HK-2 (cell line): Measurements from ENCODE around the gene TRAPPC3.
"Not testable (repeated sequence)": the region's sequence is repeated elsewhere in the genome, so short reads cannot be mapped to it uniquely, and the experiment has no call there.

Experiments
- DNase-seq: peaks from one replicate; pipeline ENCODE4 v3.0.0-alpha.2; 2018; ENCODE audit not compliant: unreplicated experiment

Gene TRAPPC3

DNA sequence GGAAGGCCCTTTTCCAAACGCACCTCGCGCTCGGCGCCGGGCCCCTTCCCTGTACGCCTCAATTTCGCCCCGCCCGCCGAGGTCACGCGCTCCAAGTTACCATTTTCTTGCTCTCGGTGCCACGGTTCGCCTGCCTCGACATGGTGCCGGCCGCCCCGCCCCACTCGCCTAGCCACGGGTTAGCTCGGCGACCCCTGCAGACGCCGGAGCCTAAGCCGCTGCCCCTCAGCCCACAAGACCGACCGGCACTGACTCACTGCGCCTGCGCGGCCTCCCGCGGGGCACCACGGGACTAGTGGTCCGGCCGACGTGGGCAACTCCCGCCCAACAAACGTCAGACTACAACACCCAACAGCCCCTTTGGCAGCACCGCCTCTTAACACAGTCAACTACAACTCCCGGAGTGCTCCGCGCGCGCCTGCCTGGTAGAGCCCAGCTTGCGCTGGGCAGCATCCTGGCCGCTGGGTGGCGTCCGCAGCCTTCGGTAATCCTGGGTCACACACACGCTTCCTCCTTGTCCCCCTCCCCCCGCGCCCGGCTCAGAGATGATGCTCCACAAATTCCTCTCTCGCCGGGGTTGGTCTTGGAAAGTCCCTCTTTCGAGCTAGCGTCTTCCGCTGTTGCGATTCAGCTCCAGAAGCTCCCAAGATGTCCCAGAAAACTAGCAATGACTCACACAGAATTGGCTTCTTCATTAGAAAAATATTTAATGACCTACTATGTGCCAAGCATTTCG lies at the start of gene TRAPPC3:
TRAPPC3 (minus strand) TSS at position 250 of the 736 bp plus-strand sequence; CDS start at position 142, 108 bp downstream.
- peak; percentile 100 for DNase-seq

GRCh38 chr1:36198641-36199040 lies 49.4 kb upstream of the TRAPPC3 start:
- no peak for DNase-seq

DNA sequence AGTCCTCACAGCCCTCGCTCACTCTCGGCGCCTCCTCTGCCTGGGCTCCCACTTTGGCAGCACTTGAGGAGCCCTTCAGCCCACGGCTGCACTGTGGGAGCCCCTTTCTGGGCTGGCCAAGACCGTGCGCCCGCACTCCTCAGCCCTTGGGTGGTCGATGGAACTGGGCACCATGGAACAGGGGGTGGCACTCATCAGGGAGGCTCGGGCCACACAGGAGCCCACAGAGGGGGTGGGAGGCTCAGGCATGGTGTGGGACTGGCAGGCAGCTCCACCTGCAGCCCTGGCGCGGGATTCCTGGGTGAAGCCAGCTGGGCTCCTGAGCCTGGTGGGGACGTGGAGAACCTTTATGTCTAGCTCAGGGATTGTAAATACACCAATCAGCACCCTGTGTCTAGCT lies 47.5 kb upstream of the TRAPPC3 start:
- DNase-seq, result not testable (repeated sequence)

- DNase-seq, result peak; percentile 90
These were observed 38.7 kb upstream of the TRAPPC3 start for GRCh38 chr1:36187800-36188593.

- DNase-seq, result no peak
These were observed 34.1 kb upstream of the TRAPPC3 start for GRCh38 chr1:36183309-36183856.

- no peak for DNase-seq
These were observed 33.4 kb upstream of the TRAPPC3 start for GRCh38 chr1:36182734-36183133.

- DNase-seq, result no peak
These were observed 29.9 kb upstream of the TRAPPC3 start for GRCh38 chr1:36179220-36179600.

DNA sequence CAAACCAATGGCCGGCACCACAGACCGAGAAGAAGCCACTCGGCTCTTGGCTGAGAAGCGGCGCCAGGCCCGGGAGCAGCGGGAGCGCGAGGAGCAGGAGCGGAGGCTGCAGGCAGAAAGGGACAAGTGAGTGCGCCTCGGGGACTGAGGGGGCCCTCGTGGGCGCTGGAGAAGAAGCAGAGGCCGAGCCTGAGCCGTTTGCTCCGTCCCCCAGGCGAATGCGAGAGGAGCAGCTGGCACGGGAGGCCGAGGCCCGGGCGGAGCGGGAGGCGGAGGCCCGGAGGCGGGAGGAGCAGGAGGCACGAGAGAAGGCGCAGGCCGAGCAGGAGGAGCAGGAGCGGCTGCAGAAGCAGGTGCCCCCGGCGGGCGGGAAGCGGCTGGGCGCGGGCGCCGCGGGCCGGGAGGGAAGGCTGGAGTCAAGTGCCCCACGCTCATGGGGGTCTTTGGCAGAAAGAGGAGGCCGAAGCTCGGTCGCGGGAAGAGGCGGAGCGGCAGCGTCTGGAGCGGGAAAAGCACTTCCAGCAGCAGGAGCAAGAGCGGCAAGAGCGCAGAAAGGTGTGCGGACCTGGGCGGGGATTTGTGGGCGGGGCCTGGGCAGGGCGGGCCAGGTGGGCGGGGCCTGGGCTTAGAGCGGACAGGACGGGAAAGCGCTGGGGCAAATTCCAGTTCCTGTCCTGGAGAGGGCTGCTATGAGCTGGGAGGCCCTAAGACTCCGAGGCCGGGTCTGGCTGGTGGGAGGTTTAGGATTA lies 29.4 kb upstream of the TRAPPC3 start:
- no peak for DNase-seq

- no peak for DNase-seq
These were observed 28.5 kb upstream of the TRAPPC3 start for GRCh38 chr1:36177589-36178431.

- no peak for DNase-seq
These were observed 27.0 kb upstream of the TRAPPC3 start for GRCh38 chr1:36176106-36176949.

DNA sequence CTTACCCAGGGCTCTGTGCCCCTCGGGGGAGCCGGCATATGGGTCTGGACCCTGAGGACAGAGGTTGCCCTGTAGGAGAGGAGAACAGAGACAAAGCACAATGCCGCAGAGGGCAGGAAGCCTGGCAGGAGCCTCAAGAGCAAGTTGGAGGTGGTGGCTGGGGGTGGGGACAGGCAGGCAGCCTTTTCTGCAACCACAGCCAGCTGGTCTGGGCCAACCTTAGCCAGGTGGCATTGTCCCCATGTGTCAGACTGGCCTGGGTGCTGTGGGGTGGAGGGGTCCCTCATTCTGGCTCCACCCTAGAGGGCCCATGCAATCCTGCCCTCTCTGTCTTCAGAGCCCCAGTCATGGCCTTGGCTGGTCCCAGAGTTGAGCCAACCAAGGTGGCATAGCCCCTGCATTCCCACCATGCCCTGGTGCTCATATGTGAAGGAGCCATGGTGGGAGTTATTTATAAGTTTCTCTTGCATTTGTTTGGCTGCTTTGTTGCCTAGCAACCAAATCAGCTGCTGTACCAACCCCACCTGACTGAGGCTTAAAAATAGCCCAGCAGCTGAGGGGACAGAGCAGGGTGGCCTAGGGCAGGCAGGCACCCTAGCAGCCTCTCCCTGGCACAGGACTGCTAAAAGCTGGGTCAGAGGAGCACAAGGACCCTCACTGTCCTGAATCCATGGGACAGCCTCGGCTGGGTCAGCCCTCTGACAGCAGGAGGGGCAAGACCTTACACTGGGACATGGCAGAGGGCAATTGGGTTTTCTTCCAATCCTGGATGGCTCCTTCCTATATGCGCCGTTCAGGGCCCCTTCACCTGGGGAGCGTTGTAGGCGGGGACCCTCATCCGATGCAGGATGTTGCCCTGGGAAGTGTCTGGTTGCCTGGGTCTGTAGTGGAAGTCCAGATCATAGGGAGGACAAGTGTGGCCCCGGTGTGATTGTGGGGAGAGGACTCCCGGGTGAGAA lies 26.1 kb upstream of the TRAPPC3 start:
- no peak for DNase-seq

GRCh38 chr1:36174713-36175112 lies 25.4 kb upstream of the TRAPPC3 start:
- no peak for DNase-seq

DNA sequence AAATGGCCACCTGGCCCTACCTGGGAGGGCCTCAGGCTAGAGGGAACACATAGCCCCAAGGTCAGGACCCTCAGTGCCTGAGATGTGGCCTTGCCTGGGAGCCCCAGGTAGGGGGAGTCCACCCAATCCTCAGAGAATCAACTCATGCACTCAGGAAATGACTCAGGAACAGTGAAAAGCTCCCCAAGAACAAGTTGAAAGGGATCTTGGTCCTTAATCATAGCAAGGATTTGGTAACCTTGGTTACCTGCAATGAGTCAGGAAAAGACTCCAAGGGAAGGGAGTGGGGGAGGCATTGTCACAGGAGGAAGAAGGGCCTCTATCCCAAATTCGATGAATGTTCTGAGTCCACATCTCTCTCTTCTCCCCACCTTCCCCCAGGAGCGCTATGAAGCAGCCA lies 23.7 kb upstream of the TRAPPC3 start:
- no peak for DNase-seq

GRCh38 chr1:36172017-36172747 lies 22.9 kb upstream of the TRAPPC3 start:
- DNase-seq, result no peak

GRCh38 chr1:36170643-36171412 lies 21.5 kb upstream of the TRAPPC3 start:
- no peak for DNase-seq

DNA sequence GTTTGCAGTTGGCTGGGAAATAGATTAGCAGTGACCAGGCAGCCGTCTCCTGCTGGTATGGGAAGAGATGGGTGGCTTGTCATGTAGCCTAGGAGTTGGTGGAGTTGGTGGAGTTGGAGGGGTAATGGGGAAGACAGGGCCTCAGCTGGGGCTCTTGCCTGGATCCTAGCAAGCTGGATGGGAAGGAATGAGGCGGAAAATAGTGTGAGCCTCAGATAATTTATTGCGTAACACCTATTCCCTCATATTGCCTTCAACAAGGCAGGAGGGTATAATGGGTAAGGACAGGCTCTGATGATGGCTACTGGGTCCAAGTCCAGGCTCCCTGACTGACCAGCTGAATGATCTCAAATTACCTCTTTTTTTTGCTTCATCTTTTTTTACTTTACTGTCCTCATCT lies 19.2 kb upstream of the TRAPPC3 start:
- DNase-seq, result no peak
